SU-DHL-6 (cell line): Measurements from ENCODE around the gene CEP72.

ENCODE experiments used
- CTCF ChIP-seq: fragments of 200-600 bp; sonication (generic); IDR thresholded peaks from one replicate; pipeline ENCODE4 v1.5.1; 2017; ENCODE audit warnings: antibody characterized with exemption, mild to moderate bottlenecking, low read length, moderate library complexity; ENCODE audit not compliant: insufficient read depth, poor library complexity, severe bottlenecking
- EZH2phosphoT487 ChIP-seq: fragments of 200-600 bp; sonication (generic), shearing (Covaris generic); conservative IDR thresholded peaks from 2 replicates; pipeline ENCODE4 v1.6.1; 2018; ENCODE audit warnings: mild to moderate bottlenecking, antibody characterized with exemption, low read length, moderate library complexity, mixed read lengths

GRCh38 chr5:579746-580366 is 32.3 kb upstream of the CEP72 start:
- TF ChIP-seq CTCF (no peak), EZH2phosphoT487 (no peak)
